ENCODE measurements around the gene SRSF11. TPM values are rescaled to one million over a fixed set of nuclear protein-coding genes. Genes with fewer than 3 reads are reported as not detected.

SRSF11 gene
- total and polyA plus RNA-seq, 10 donors: 119 to 268 (median 184) TPM

GRCh38 chr1:70200065-70200464, 21.1 kb upstream of the SRSF11 start:
- DNase-seq: no peak
- Histone ChIP-seq H3K4me1 (peaks cover 17 to 39% (median 30%) of the 10 kb centered on the region in 6 donors), H3K27ac (no peak overlapping the region), H3K9me3 (no peaks in the 10 kb centered on the region), H3K27me3 (replicated peaks in 1 of 7) (no peaks in the 10 kb centered on the region), H3K4me3 (no peak overlapping the region), H3K36me3 (peaks cover 0 to 5% (median 0%) of the 10 kb centered on the region in 6 donors)
- intact Hi-C loops (cut with DNase I; ENCODE audit: low total_unique reads): no loop called here
- WGBS, 5 donors: 95 to 99% (median 97%) methylated on average over 4 of the region's 4 CpGs
- no peak for TF ChIP-seq CTCF (IDR thresholded peaks at IDR 0.05 in 8 of 11, conservative IDR thresholded peaks at IDR 0.05 in 3 of 11)
- no peak for TF ChIP-seq POLR2AphosphoS5 (IDR thresholded peaks at IDR 0.05)
- TF ChIP-seq POLR2A (IDR thresholded peaks at IDR 0.05): no peak

- Histone ChIP-seq H3K9me3 (no peaks in the 10 kb centered on the region), H3K4me1 (peaks cover 27 to 57% (median 44%) of the 10 kb centered on the region in 6 donors), H3K27ac (no peak overlapping the region), H3K36me3 (peaks cover 0 to 5% (median 0%) of the 10 kb centered on the region in 6 donors), H3K27me3 (replicated peaks in 1 of 7) (no peaks in the 10 kb centered on the region), H3K4me3 (no peak overlapping the region)
- WGBS, 5 donors: 48 to 60% (median 53%) methylated on average over 2 of the region's 2 CpGs
- intact Hi-C loops (cut with DNase I; ENCODE audit: low total_unique reads): no loop called here
- TF ChIP-seq POLR2AphosphoS5 (IDR thresholded peaks at IDR 0.05) (no peak), CTCF (IDR thresholded peaks at IDR 0.05 in 8 of 11, conservative IDR thresholded peaks at IDR 0.05 in 3 of 11) (no peak), POLR2A (IDR thresholded peaks at IDR 0.05) (no peak)
- no peak for DNase-seq
These were observed 18.9 kb upstream of the SRSF11 start for GRCh38 chr1:70202173-70202758.

GRCh38 chr1:70204139-70204538, 17.0 kb upstream of the SRSF11 start:
- WGBS, 5 donors: 89 to 98% (median 94%) methylated on average over 1 of the region's 1 CpG
- Histone ChIP-seq H3K27me3 (replicated peaks in 1 of 7) (no peaks in the 10 kb centered on the region), H3K4me1 (peaks cover 31 to 76% (median 60%) of the 10 kb centered on the region in 6 donors), H3K36me3 (peaks cover 0 to 17% (median 0%) of the 10 kb centered on the region in 6 donors), H3K4me3 (peak overlapping the region in 5 of 8 donors; percentile 63 to 82 (median 69)), H3K9me3 (no peaks in the 10 kb centered on the region), H3K27ac (no peak overlapping the region)
- no peak for TF ChIP-seq CTCF (IDR thresholded peaks at IDR 0.05 in 8 of 11, conservative IDR thresholded peaks at IDR 0.05 in 3 of 11)
- TF ChIP-seq POLR2A (IDR thresholded peaks at IDR 0.05): no peak
- TF ChIP-seq POLR2AphosphoS5 (IDR thresholded peaks at IDR 0.05): no peak
- no peak for DNase-seq
- intact Hi-C loops (cut with DNase I; ENCODE audit: low total_unique reads): no loop called here

GRCh38 chr1:70204600-70204999, 16.6 kb upstream of the SRSF11 start:
- 1 to 3% (median 2%) methylated on average over 4 of the region's 4 CpGs for WGBS, 5 donors
- Histone ChIP-seq H3K27me3 (replicated peaks in 1 of 7) (no peaks in the 10 kb centered on the region), H3K4me1 (peaks cover 31 to 81% (median 65%) of the 10 kb centered on the region in 6 donors), H3K9me3 (no peaks in the 10 kb centered on the region), H3K4me3 (peak overlapping the region; percentile 47 to 84 (median 72)), H3K36me3 (peaks cover 0 to 17% (median 0%) of the 10 kb centered on the region in 6 donors), H3K27ac (peak overlapping the region in 5 of 8 donors; percentile 78 to 93 (median 89))
- no peak for DNase-seq
- intact Hi-C loops (cut with DNase I; ENCODE audit: low total_unique reads): no loop called here
- TF ChIP-seq POLR2A (IDR thresholded peaks at IDR 0.05) (no peak), POLR2AphosphoS5 (IDR thresholded peaks at IDR 0.05) (no peak), CTCF (IDR thresholded peaks at IDR 0.05 in 8 of 11, conservative IDR thresholded peaks at IDR 0.05 in 3 of 11) (no peak)

All from spleen (tissue), 11 donors.